Right lobe of liver (tissue), 6 donors: ENCODE results near the gene NRXN2. TPM values are rescaled to one million over a fixed set of nuclear protein-coding genes. Genes with fewer than 3 reads are reported as not detected.

Experiments used
- ATAC-seq, 4 donors: fragments of 200-7000 bp; cut with Tn5 transposase; one replicate each; pipeline ENCODE4 v1.9.1; 2020; ENCODE audit warnings: mild to moderate bottlenecking in 4 of 4, moderate library complexity in 4 of 4
- DNase-seq, 3 donors: peaks; one replicate each; pipeline ENCODE4 v3.0.0-alpha.2; 2020
- H3K27ac ChIP-seq, 3 donors: fragments of 200-600 bp; one replicate each; pipeline ENCODE4 v1.8.0; 2022
- H3K27me3 ChIP-seq, 2 donors: fragments of 200-600 bp; one replicate each; pipeline ENCODE4 v1.8.0; 2022
- H3K36me3 ChIP-seq, 4 donors: fragments of 200-600 bp; sonication (generic) in 1 of 4; one replicate each; pipeline versions ENCODE4 v1.5.1 to v1.8.0; 2017 to 2022; ENCODE audit warnings: control low read depth in 1 of 4
- H3K4me1 ChIP-seq, 4 donors: fragments of 200-600 bp; sonication (generic) in 1 of 4; one replicate each; pipeline versions ENCODE4 v1.5.1 to v1.8.0; 2017 to 2022; ENCODE audit warnings: control low read depth in 1 of 4
- H3K4me3 ChIP-seq, 3 donors: fragments of 200-600 bp; one replicate each; pipeline ENCODE4 v1.8.0; 2022
- H3K9me3 ChIP-seq, 4 donors: fragments of 200-600 bp; sonication (generic) in 1 of 4; one replicate each; pipeline versions ENCODE4 v1.5.1 to v1.8.0; 2017 to 2022; ENCODE audit warnings: control low read depth in 1 of 4
- CTCF ChIP-seq, 4 donors: fragments of 200-600 bp in 3 of 4; fragments of 450-650 bp in 1 of 4; IDR thresholded peaks; one replicate each; pipeline versions ENCODE4 v1.5.1 to v1.8.0; 2016 to 2022; ENCODE audit warnings: antibody characterized with exemption in 4 of 4, mild to moderate bottlenecking in 2 of 4
- POLR2A ChIP-seq: fragments of 450-650 bp; IDR thresholded peaks from one replicate; pipeline ENCODE4 v1.6.1; 2017; ENCODE audit warnings: antibody characterized with exemption, mild to moderate bottlenecking
- WGBS: methylation state at CpG from one replicate; pipeline ENCODE4 v1.1.6; 2018; ENCODE audit warnings: low coverage, low lambda C conversion rate; ENCODE audit not compliant: insufficient coverage; ENCODE audit errors: missing lambda C conversion rate; 5-methylcytosine and 5-hydroxymethylcytosine counted together
- intact Hi-C, 2 donors: fragments of 100-400 bp; cut with DNase I; formaldehyde crosslinking; loops; one replicate each; pipeline versions ENCODE4 v1.11.2 to v1.14.1; 2022
- total RNA-seq, 6 experiments: library from RNA; depleted of rRNA in 2 of 6; stranded (reverse); fragments of >200 nt in 2 of 6; fragmentation: NEBNext Ultra II Directional in 3 of 6; extraction: Animal tissue kit (Norgen Biotek cat#: 25700) in 3 of 6; gene quantifications; one replicate each; pipeline versions ENCODE4 v1.1.0 to v1.2.4, GENCODE V29; 2016 to 2023
- donor health status: DM: no; HTN: yes; CAD: no.
- donor health status: DM: no; HTN: no; CAD: no.
- donor health status: DM: no; HTN: no; CAD: no.
- donor health status: DM: no; HTN: yes; CAD: no.
- donor health status: DM: no; HTN: yes; CAD: no.

The NRXN2 gene
- total RNA-seq, 6 experiments from 2014 or later: 1.6 to 7.7 (median 2.3) TPM

- intact Hi-C loops: no loop called here
- peaks cover 4% of the 10 kb centered on the region in 2 donors for H3K27me3 ChIP-seq
- WGBS: 49% methylated on average over 8 of the region's 21 CpGs
Measured at GRCh38 chr11:64716473-64717267, 6.3 kb downstream of the NRXN2 start.

GRCh38 chr11:64715756-64716472, 7.1 kb downstream of the NRXN2 start:
- TF ChIP-seq POLR2A (no peak), CTCF (IDR thresholded peaks at IDR 0.05) (no peak)

More at GRCh38 chr11:64716473-64717267, 6.3 kb downstream of the NRXN2 start:
- DNase-seq: no peak
- ATAC-seq: no peak
- no peaks in the 10 kb centered on the region for H3K4me1 ChIP-seq
- TF ChIP-seq POLR2A (no peak), CTCF (IDR thresholded peaks at IDR 0.05) (no peak)
- H3K9me3 ChIP-seq: no peaks in the 10 kb centered on the region
- H3K4me3 ChIP-seq: no peak overlapping the region
- H3K27ac ChIP-seq: no peak overlapping the region
- no peaks in the 10 kb centered on the region for H3K36me3 ChIP-seq

GRCh38 chr11:64715110-64715509, 7.9 kb downstream of the NRXN2 start:
- no peak overlapping the region for H3K4me3 ChIP-seq
- DNase-seq: no peak
- peaks cover 6 to 8% of the 10 kb centered on the region in 2 donors for H3K27me3 ChIP-seq
- intact Hi-C loops: no loop called here
- H3K36me3 ChIP-seq: no peaks in the 10 kb centered on the region
- H3K27ac ChIP-seq: no peak overlapping the region
- no peak for TF ChIP-seq POLR2A
- TF ChIP-seq CTCF (IDR thresholded peaks at IDR 0.05): no peak
- WGBS: 28% methylated on average over 5 of the region's 5 CpGs
- ATAC-seq: no peak
- no peaks in the 10 kb centered on the region for H3K9me3 ChIP-seq
- no peaks in the 10 kb centered on the region for H3K4me1 ChIP-seq

More at GRCh38 chr11:64715756-64716472, 7.1 kb downstream of the NRXN2 start:
- Histone ChIP-seq H3K9me3 (no peaks in the 10 kb centered on the region), H3K4me3 (no peak overlapping the region), H3K27me3 (peaks cover 6 to 7% of the 10 kb centered on the region in 2 donors), H3K27ac (no peak overlapping the region), H3K36me3 (no peaks in the 10 kb centered on the region), H3K4me1 (no peaks in the 10 kb centered on the region)
- intact Hi-C loops: no loop called here
- no peak for ATAC-seq
- 38% methylated on average over 11 of the region's 13 CpGs for WGBS
- DNase-seq: no peak

GRCh38 chr11:64714666-64715065, 8.3 kb downstream of the NRXN2 start:
- Histone ChIP-seq H3K4me3 (no peak overlapping the region), H3K27me3 (peaks cover 6 to 8% of the 10 kb centered on the region in 2 donors), H3K9me3 (no peaks in the 10 kb centered on the region), H3K27ac (no peak overlapping the region), H3K36me3 (no peaks in the 10 kb centered on the region), H3K4me1 (no peaks in the 10 kb centered on the region)
- intact Hi-C loops: no loop called here
- 45% methylated on average over 5 of the region's 5 CpGs for WGBS
- DNase-seq (no peak), ATAC-seq (no peak)
- TF ChIP-seq CTCF (IDR thresholded peaks at IDR 0.05) (no peak), POLR2A (no peak)
